Measurements from ENCODE around the gene DBNL.

The DBNL gene

GRCh38 chr7:44082541-44083207 lies 38.2 kb downstream of the DBNL start:
- H3K9ac ChIP-seq (ENCODE audit: low read depth, low read length), result peak overlapping the region; percentile 61
- H3K36me3 ChIP-seq (ENCODE audit: insufficient read depth, low read length), result peaks cover 30% of the 10 kb centered on the region
- H3K9me3 ChIP-seq (ENCODE audit: insufficient read depth, low read depth, low read length), result no peaks in the 10 kb centered on the region
- WGBS, result under 1% methylated on average over 53 of the region's 54 CpGs
- H3K4me1 ChIP-seq (ENCODE audit: insufficient read depth, low read length), result no peaks in the 10 kb centered on the region
- H3K27me3 ChIP-seq (ENCODE audit: insufficient read depth, low read length), result peaks cover 11% of the 10 kb centered on the region; the same call in 1 of the 2 replicates
- no peak overlapping the region for H3K27ac ChIP-seq (ENCODE audit: low read depth, low read length)
- peak overlapping the region; percentile 61 for H3K4me3 ChIP-seq (ENCODE audit: low read length)

- H3K36me3 ChIP-seq (ENCODE audit: insufficient read depth, low read length), result peaks cover 19% of the 10 kb centered on the region
- no peak overlapping the region for H3K27ac ChIP-seq (ENCODE audit: low read depth, low read length)
- no peaks in the 10 kb centered on the region for H3K4me1 ChIP-seq (ENCODE audit: insufficient read depth, low read length)
- 87% methylated on average over 3 of the region's 3 CpGs for WGBS
- H3K9me3 ChIP-seq (ENCODE audit: insufficient read depth, low read depth, low read length), result no peaks in the 10 kb centered on the region
- H3K9ac ChIP-seq (ENCODE audit: low read depth, low read length), result no peak overlapping the region
- H3K27me3 ChIP-seq (ENCODE audit: insufficient read depth, low read length), result peaks cover 11% of the 10 kb centered on the region; the same call in 1 of the 2 replicates
- no peak overlapping the region for H3K4me3 ChIP-seq (ENCODE audit: low read length)
These were observed 39.3 kb downstream of the DBNL start for GRCh38 chr7:44083796-44084195.

GRCh38 chr7:44084701-44085100 lies 40.2 kb downstream of the DBNL start:
- H3K4me1 ChIP-seq (ENCODE audit: insufficient read depth, low read length), result no peaks in the 10 kb centered on the region
- peaks cover 11% of the 10 kb centered on the region for H3K36me3 ChIP-seq (ENCODE audit: insufficient read depth, low read length)
- no peak overlapping the region for H3K27ac ChIP-seq (ENCODE audit: low read depth, low read length)
- 93% methylated on average over 4 of the region's 4 CpGs for WGBS
- H3K27me3 ChIP-seq (ENCODE audit: insufficient read depth, low read length), result peaks cover 11% of the 10 kb centered on the region; the same call in 1 of the 2 replicates
- H3K9ac ChIP-seq (ENCODE audit: low read depth, low read length), result no peak overlapping the region
- no peaks in the 10 kb centered on the region for H3K9me3 ChIP-seq (ENCODE audit: insufficient read depth, low read depth, low read length)
- H3K4me3 ChIP-seq (ENCODE audit: low read length), result no peak overlapping the region

GRCh38 chr7:44085546-44085945 lies 41.0 kb downstream of the DBNL start:
- Histone ChIP-seq H3K27ac (ENCODE audit: low read depth, low read length) (no peak overlapping the region), H3K4me1 (ENCODE audit: insufficient read depth, low read length) (no peaks in the 10 kb centered on the region), H3K36me3 (ENCODE audit: insufficient read depth, low read length) (0 out of 2 replicates have a peak, but pooled peaks cover 2% of the 10 kb centered on the region), H3K4me3 (ENCODE audit: low read length) (no peak overlapping the region), H3K9me3 (ENCODE audit: insufficient read depth, low read depth, low read length) (no peaks in the 10 kb centered on the region), H3K27me3 (ENCODE audit: insufficient read depth, low read length) (peaks cover 11% of the 10 kb centered on the region; the same call in 1 of the 2 replicates), H3K9ac (ENCODE audit: low read depth, low read length) (no peak overlapping the region)
- WGBS, result 83% methylated on average over 3 of the region's 3 CpGs

DNA sequence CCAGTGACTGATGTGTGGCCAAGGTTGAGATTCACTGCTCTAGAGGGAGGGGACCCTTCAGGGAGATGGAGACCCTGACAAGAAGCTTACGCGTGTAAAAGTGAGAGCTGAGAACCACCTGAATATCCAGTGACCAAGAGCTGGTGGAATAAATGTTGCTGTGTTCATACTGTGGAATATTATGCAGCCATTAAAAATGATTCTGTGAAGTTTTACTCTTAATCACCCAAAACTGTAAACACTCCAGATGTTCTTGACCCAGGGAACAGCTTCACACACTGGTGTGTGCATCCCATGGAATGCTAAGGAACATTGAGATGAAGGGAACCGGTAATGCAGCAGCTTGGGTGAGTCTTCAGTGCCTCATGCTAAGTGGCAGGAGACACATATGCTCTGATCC lies 42.1 kb downstream of the DBNL start:
- no peak overlapping the region for H3K27ac ChIP-seq (ENCODE audit: low read depth, low read length)

DNA sequence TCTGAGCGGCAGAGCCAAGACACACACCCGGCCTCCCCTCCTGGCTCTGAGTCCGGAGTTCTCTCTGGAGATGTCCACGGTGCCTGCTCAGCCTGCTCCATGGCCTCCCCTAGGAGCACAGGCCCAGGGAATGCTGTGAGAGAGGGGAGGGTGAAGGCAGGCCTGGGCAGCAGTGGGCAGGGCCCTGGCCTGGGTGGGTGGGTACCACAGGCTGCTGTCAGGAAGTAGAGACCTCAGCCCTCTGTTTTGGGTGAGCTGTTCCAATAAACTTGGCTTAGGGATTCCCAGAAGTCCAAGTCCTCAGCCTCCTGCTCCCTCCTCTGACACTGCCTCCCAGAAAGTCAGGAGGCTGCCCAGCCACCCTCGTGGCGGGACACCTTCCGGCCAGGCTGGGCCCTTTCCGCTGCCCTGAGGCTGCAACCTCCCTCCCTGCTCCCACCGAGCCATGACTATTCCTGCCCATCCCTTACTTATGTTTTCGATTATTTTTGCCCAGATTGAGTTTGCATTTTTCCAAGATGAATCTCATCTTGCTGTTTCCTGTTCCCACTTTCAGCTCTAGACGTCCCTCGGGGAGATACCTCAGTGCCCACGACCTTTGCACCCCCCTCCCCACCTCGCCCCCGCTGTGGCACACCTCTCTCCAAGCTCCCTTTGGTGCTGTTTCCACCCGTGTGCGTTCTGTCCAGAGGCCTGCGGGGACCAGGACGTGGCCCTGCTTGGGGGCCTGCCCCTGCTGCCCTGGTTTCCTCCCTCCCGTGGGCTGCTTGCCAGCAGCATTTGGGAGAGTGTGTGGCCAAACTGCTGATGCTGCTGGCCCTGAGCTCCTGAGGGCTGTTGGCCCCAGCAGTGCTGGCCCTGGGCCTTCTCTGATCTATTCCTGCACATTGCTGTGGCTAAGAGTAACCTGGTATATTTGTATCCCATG lies 43.7 kb downstream of the DBNL start:
- Histone ChIP-seq H3K4me3 (ENCODE audit: low read length) (no peak overlapping the region), H3K9me3 (ENCODE audit: insufficient read depth, low read depth, low read length) (no peaks in the 10 kb centered on the region), H3K27me3 (ENCODE audit: insufficient read depth, low read length) (peaks cover 8% of the 10 kb centered on the region; the same call in 1 of the 2 replicates), H3K9ac (ENCODE audit: low read depth, low read length) (no peak overlapping the region), H3K27ac (ENCODE audit: low read depth, low read length) (no peak overlapping the region), H3K36me3 (ENCODE audit: insufficient read depth, low read length) (no peaks in the 10 kb centered on the region), H3K4me1 (ENCODE audit: insufficient read depth, low read length) (no peaks in the 10 kb centered on the region)
- 86% methylated on average over 20 of the region's 20 CpGs for WGBS

More for the DNA sequence above, 42.1 kb downstream of the DBNL start:
- Histone ChIP-seq H3K27me3 (ENCODE audit: insufficient read depth, low read length) (peaks cover 11% of the 10 kb centered on the region; the same call in 1 of the 2 replicates), H3K4me1 (ENCODE audit: insufficient read depth, low read length) (no peaks in the 10 kb centered on the region), H3K4me3 (ENCODE audit: low read length) (no peak overlapping the region), H3K9me3 (ENCODE audit: insufficient read depth, low read depth, low read length) (no peaks in the 10 kb centered on the region), H3K9ac (ENCODE audit: low read depth, low read length) (no peak overlapping the region), H3K36me3 (ENCODE audit: insufficient read depth, low read length) (no peaks in the 10 kb centered on the region)
- 95% methylated on average over 3 of the region's 3 CpGs for WGBS

DNA sequence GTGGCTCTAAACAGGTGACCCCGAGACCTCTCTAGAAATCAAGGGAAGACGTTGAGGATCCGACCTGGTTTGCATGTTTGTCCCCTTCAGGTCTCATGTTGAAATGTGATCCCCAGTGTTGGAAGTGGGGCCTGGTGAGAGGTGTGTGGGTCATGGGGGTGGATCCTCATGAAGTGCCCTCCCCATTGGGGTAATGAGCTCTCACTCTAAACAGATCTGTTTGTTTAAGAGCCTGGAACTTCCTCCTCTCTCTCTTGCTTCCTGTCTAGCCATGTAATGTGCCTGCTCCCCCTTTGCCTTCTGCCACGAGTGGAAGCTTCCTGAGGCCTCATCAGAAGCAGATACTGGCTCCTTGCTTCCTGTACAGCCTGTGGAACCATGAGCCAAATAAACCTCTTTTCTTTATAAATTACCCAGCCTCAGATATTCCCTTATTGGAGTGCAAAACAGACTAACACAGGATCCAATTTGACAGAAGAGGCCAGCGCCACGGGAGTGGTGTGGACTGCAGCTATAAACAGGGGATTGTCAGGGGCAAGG lies 48.7 kb downstream of the DBNL start:
- no peak overlapping the region for H3K4me3 ChIP-seq (ENCODE audit: low read length)
- H3K4me1 ChIP-seq (ENCODE audit: insufficient read depth, low read length), result no peaks in the 10 kb centered on the region
- H3K36me3 ChIP-seq (ENCODE audit: insufficient read depth, low read length), result no peaks in the 10 kb centered on the region
- 87% methylated on average over 6 of the region's 6 CpGs for WGBS
- no peaks in the 10 kb centered on the region; the same call in 1 of the 2 replicates for H3K27me3 ChIP-seq (ENCODE audit: insufficient read depth, low read length)
- no peak overlapping the region for H3K9ac ChIP-seq (ENCODE audit: low read depth, low read length)
- H3K27ac ChIP-seq (ENCODE audit: low read depth, low read length), result no peak overlapping the region
- no peaks in the 10 kb centered on the region for H3K9me3 ChIP-seq (ENCODE audit: insufficient read depth, low read depth, low read length)

- Histone ChIP-seq H3K9ac (ENCODE audit: low read depth, low read length) (no peak overlapping the region), H3K36me3 (ENCODE audit: insufficient read depth, low read length) (no peaks in the 10 kb centered on the region), H3K27me3 (ENCODE audit: insufficient read depth, low read length) (no peaks in the 10 kb centered on the region; the same call in 1 of the 2 replicates), H3K4me1 (ENCODE audit: insufficient read depth, low read length) (no peaks in the 10 kb centered on the region), H3K27ac (ENCODE audit: low read depth, low read length) (no peak overlapping the region), H3K9me3 (ENCODE audit: insufficient read depth, low read depth, low read length) (no peaks in the 10 kb centered on the region), H3K4me3 (ENCODE audit: low read length) (no peak overlapping the region)
- 94% methylated on average over 2 of the region's 2 CpGs for WGBS
These were observed 49.9 kb downstream of the DBNL start for GRCh38 chr7:44094365-44094764.

DNA sequence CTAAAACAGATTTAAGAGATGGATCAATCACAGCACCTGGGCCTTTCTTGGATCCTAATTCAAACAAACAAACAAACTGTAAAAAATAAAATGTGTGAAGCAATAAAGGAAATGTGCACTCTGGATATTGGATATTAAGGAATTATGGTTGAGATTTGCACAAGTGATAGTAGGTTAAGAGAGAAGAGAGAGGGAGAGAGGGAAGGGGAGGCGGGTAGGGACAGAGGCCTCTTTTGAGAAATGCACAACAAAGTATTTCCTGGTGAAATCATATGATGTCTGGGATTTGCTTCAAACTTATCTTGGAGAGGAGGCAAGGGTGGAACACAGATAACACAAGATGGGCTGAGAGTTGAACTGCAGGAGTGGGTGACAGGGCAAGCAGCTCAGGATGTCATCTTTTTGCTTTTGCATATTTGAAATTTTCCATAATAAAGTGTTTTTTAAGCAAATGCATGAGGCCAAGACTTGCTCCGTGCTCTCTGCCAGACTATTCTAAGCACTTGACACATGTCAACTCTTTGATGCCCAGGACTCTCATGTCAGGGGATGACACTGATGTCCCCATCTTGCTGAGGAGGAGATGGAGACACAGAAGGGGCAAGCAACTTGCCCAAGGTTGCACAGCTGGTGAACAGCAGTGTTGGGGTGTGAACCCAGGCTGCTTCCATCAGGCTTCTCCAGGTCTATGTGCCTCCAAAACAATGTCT lies 50.5 kb downstream of the DBNL start:
- Histone ChIP-seq H3K27me3 (ENCODE audit: insufficient read depth, low read length) (no peaks in the 10 kb centered on the region; the same call in 1 of the 2 replicates), H3K9ac (ENCODE audit: low read depth, low read length) (no peak overlapping the region), H3K27ac (ENCODE audit: low read depth, low read length) (no peak overlapping the region), H3K9me3 (ENCODE audit: insufficient read depth, low read depth, low read length) (no peaks in the 10 kb centered on the region), H3K4me1 (ENCODE audit: insufficient read depth, low read length) (no peaks in the 10 kb centered on the region), H3K4me3 (ENCODE audit: low read length) (no peak overlapping the region), H3K36me3 (ENCODE audit: insufficient read depth, low read length) (no peaks in the 10 kb centered on the region)
- 80% methylated on average over 2 of the region's 2 CpGs for WGBS

GRCh38 chr7:44095781-44096180 lies 51.3 kb downstream of the DBNL start:
- 92% methylated on average over 3 of the region's 3 CpGs for WGBS
- Histone ChIP-seq H3K9ac (ENCODE audit: low read depth, low read length) (no peak overlapping the region), H3K9me3 (ENCODE audit: insufficient read depth, low read depth, low read length) (no peaks in the 10 kb centered on the region)

More at GRCh38 chr7:44095781-44096180, 51.3 kb downstream of the DBNL start:
- H3K27ac ChIP-seq (ENCODE audit: low read depth, low read length), result no peak overlapping the region
- H3K36me3 ChIP-seq (ENCODE audit: insufficient read depth, low read length), result no peaks in the 10 kb centered on the region
- no peaks in the 10 kb centered on the region; the same call in 1 of the 2 replicates for H3K27me3 ChIP-seq (ENCODE audit: insufficient read depth, low read length)
- no peaks in the 10 kb centered on the region for H3K4me1 ChIP-seq (ENCODE audit: insufficient read depth, low read length)
- no peak overlapping the region for H3K4me3 ChIP-seq (ENCODE audit: low read length)
